Spleen (tissue), 11 donors: ENCODE measurements around the gene PCGF2. TPM values are rescaled to one million over a fixed set of nuclear protein-coding genes. Genes with fewer than 3 reads are reported as not detected.
A peak's percentile ranks its signal among the peaks of the same experiment; 100 is the strongest.

Experiments used
- DNase-seq: peaks from one replicate; pipeline ENCODE4 v3.0.0-alpha.2; 2020
- H3K27ac ChIP-seq, 8 donors: fragments of 200-600 bp; sonication (generic) in 7 of 8; 1 replicate in 4 of 8; 2 replicates in 4 of 8; pipeline versions ENCODE4 v1.5.0 to v1.8.0; 2016 to 2021; ENCODE audit warnings: inconsistent platforms in 4 of 8, mild to moderate bottlenecking in 4 of 8, moderate library complexity in 1 of 8
- H3K27me3 ChIP-seq, 7 donors: fragments of 200-600 bp; sonication (generic) in 6 of 7; replicated peaks in 1 of 7; 1 replicate in 4 of 7; 2 replicates in 3 of 7; pipeline versions ENCODE4 v1.5.0 to v1.8.0; 2016 to 2021; ENCODE audit warnings: inconsistent platforms in 3 of 7, mild to moderate bottlenecking in 1 of 7
- H3K36me3 ChIP-seq, 6 donors: fragments of 200-600 bp; sonication (generic) in 5 of 6; 1 replicate in 4 of 6; 2 replicates in 2 of 6; pipeline versions ENCODE4 v1.5.0 to v1.8.0; 2016 to 2021; ENCODE audit warnings: inconsistent platforms in 2 of 6
- H3K4me1 ChIP-seq, 6 donors: fragments of 200-600 bp; sonication (generic) in 5 of 6; 1 replicate in 3 of 6; 2 replicates in 3 of 6; pipeline versions ENCODE4 v1.5.0 to v1.8.0; 2016 to 2021; ENCODE audit warnings: inconsistent platforms in 3 of 6
- H3K4me3 ChIP-seq, 8 donors: fragments of 200-600 bp; sonication (generic) in 7 of 8; 1 replicate in 4 of 8; 2 replicates in 4 of 8; pipeline versions ENCODE4 v1.5.0 to v1.8.0; 2016 to 2021; ENCODE audit warnings: inconsistent platforms in 4 of 8, mild to moderate bottlenecking in 4 of 8, moderate library complexity in 2 of 8
- H3K9me3 ChIP-seq, 8 donors: fragments of 200-600 bp; sonication (generic) in 7 of 8; 1 replicate in 4 of 8; 2 replicates in 4 of 8; pipeline versions ENCODE4 v1.5.0 to v1.8.0; 2016 to 2021; ENCODE audit warnings: inconsistent platforms in 4 of 8
- CTCF ChIP-seq, 11 experiments: fragments of 200-600 bp in 7 of 11; fragments of 450-650 bp in 4 of 11; sonication (generic) in 4 of 11; IDR thresholded peaks in 8 of 11; conservative IDR thresholded peaks in 3 of 11; 1 replicate in 7 of 11; 2 replicates in 4 of 11; pipeline versions ENCODE4 v1.4.0 to v1.8.0; 2016 to 2021; ENCODE audit warnings: antibody characterized with exemption in 11 of 11, inconsistent platforms in 4 of 11, mild to moderate bottlenecking in 1 of 11
- POLR2A ChIP-seq, 3 donors: fragments of 450-650 bp; IDR thresholded peaks; one replicate each; pipeline ENCODE4 v1.5.1; 2017; ENCODE audit warnings: antibody characterized with exemption in 3 of 3, mild to moderate bottlenecking in 1 of 3
- POLR2AphosphoS5 ChIP-seq, 3 donors: sonication (generic); formaldehyde crosslinking; IDR thresholded peaks; one replicate each; pipeline ENCODE4 v1.5.1; 2017; ENCODE audit warnings: antibody characterized with exemption in 3 of 3
- WGBS, 5 donors: extraction: QIAGEN DNeasy Blood & Tissue Kit in 3 of 5; methylation state at CpG; one replicate each; pipeline versions ENCODE4 v1.1.5 to v1.1.7; 2013 to 2018; 5-methylcytosine and 5-hydroxymethylcytosine counted together
- intact Hi-C: fragments of 100-400 bp; cut with DNase I; formaldehyde crosslinking; loops from one replicate; pipeline ENCODE4 v1.15.0; 2023; ENCODE audit warnings: low total_unique reads
- polyA plus RNA-seq, 3 donors: library from polyadenylated mRNA; stranded (reverse); fragments of 200-250 nt; gene quantifications; one replicate each; pipeline ENCODE4 v1.2.1, GENCODE V29; 2013
- total RNA-seq, 7 donors: library from RNA; depleted of rRNA in 3 of 7; stranded (reverse); fragments of >200 nt in 3 of 7; fragmentation: NEBNext Ultra II Directional in 4 of 7; extraction: Animal tissue kit (Norgen Biotek cat#: 25700) in 4 of 7; gene quantifications; one replicate each; pipeline versions ENCODE4 v1.1.0 to v1.2.1, GENCODE V29; 2016 to 2021
- donor health status: healthy with polysubstance abuse.
- donor health status: DM: no; HTN: no; CAD: no; lungs with moderate emphysema.
- donor health status: DM: no; HTN: no; CAD: no.
- donor health status: Bipolar disorder and iron deficiency.
- donor health status: healthy.
- donor health status: DM: no; HTN: no; CAD: no.
- donor health status: DM: yes; HTN: yes; CAD: no.

The PCGF2 gene
- total and polyA plus RNA-seq, 10 donors, result 13.1 to 57.6 (median 25.7) TPM

GRCh38 chr17:38740044-38740443 is 8.1 kb downstream of the PCGF2 start:
- intact Hi-C loops, result no loop called here
- WGBS, 5 donors, result 90 to 96% (median 94%) methylated on average over 15 to 19 of the region's 19 CpGs
- no peak overlapping the region for H3K27ac ChIP-seq
- H3K27me3 ChIP-seq, result peaks cover 0 to 16% (median 0%) of the 10 kb centered on the region in 7 donors
- H3K4me1 ChIP-seq, result peaks cover 0 to 58% (median 23%) of the 10 kb centered on the region in 6 donors
- peaks cover 0 to 45% (median 2%) of the 10 kb centered on the region in 6 donors for H3K36me3 ChIP-seq
- no peak for DNase-seq
- peak in 1 of 3 donors; percentile 19 for TF ChIP-seq POLR2AphosphoS5 (IDR thresholded peaks at IDR 0.05)
- TF ChIP-seq POLR2A (IDR thresholded peaks at IDR 0.05), result no peak
- H3K4me3 ChIP-seq, result no peak overlapping the region
- H3K9me3 ChIP-seq, result no peaks in the 10 kb centered on the region

- 83 to 93% (median 89%) methylated on average over 11 to 14 of the region's 14 CpGs for WGBS, 5 donors
- H3K4me1 ChIP-seq, result peaks cover 0 to 60% (median 26%) of the 10 kb centered on the region in 6 donors
- intact Hi-C loops, result no loop called here
- H3K36me3 ChIP-seq, result peaks cover 0 to 48% (median 2%) of the 10 kb centered on the region in 6 donors
- no peaks in the 10 kb centered on the region for H3K9me3 ChIP-seq
- H3K27me3 ChIP-seq, result peaks cover 0 to 9% (median 0%) of the 10 kb centered on the region in 7 donors
- H3K4me3 ChIP-seq, result no peak overlapping the region
- no peak overlapping the region for H3K27ac ChIP-seq
- DNase-seq, result no peak
- peak in 2 of 3 donors; percentile 4 to 11 for TF ChIP-seq POLR2AphosphoS5 (IDR thresholded peaks at IDR 0.05)
- TF ChIP-seq POLR2A (IDR thresholded peaks at IDR 0.05), result no peak
- TF ChIP-seq CTCF (IDR thresholded peaks at IDR 0.05 in 8 of 11, conservative IDR thresholded peaks at IDR 0.05 in 3 of 11), result no peak
These were observed 8.8 kb downstream of the PCGF2 start for GRCh38 chr17:38739305-38739704.

- 90 to 95% (median 95%) methylated on average over 16 of the region's 16 CpGs for WGBS, 5 donors
- Histone ChIP-seq H3K4me3 (no peak overlapping the region), H3K36me3 (peaks cover 0 to 54% (median 2%) of the 10 kb centered on the region in 6 donors), H3K27me3 (peaks cover 0 to 4% (median 0%) of the 10 kb centered on the region in 7 donors), H3K27ac (no peak overlapping the region), H3K4me1 (peaks cover 0 to 62% (median 29%) of the 10 kb centered on the region in 6 donors), H3K9me3 (no peaks in the 10 kb centered on the region)
- intact Hi-C loops, result no loop called here
- TF ChIP-seq CTCF (IDR thresholded peaks at IDR 0.05 in 8 of 11, conservative IDR thresholded peaks at IDR 0.05 in 3 of 11), result no peak
- TF ChIP-seq POLR2AphosphoS5 (IDR thresholded peaks at IDR 0.05), result no peak
- no peak for TF ChIP-seq POLR2A (IDR thresholded peaks at IDR 0.05)
- DNase-seq, result no peak
These were observed 9.4 kb downstream of the PCGF2 start for GRCh38 chr17:38738686-38739085.

- H3K27me3 ChIP-seq, result no peaks in the 10 kb centered on the region
- 84 to 87% (median 84%) methylated on average over 14 of the region's 14 CpGs for WGBS, 5 donors
- no peak for DNase-seq
- H3K36me3 ChIP-seq, result peaks cover 0 to 60% (median 2%) of the 10 kb centered on the region in 6 donors
- no peak overlapping the region for H3K27ac ChIP-seq
- TF ChIP-seq POLR2A (IDR thresholded peaks at IDR 0.05) (no peak), POLR2AphosphoS5 (IDR thresholded peaks at IDR 0.05) (no peak), CTCF (IDR thresholded peaks at IDR 0.05 in 8 of 11, conservative IDR thresholded peaks at IDR 0.05 in 3 of 11) (no peak)
- no peaks in the 10 kb centered on the region for H3K9me3 ChIP-seq
- peaks cover 0 to 62% (median 29%) of the 10 kb centered on the region in 6 donors for H3K4me1 ChIP-seq
- intact Hi-C loops, result no loop called here
- H3K4me3 ChIP-seq, result no peak overlapping the region
These were observed 10.0 kb downstream of the PCGF2 start for GRCh38 chr17:38738007-38738662.
